Right atrium auricular region (tissue), 2 donors: Measurements from ENCODE around the gene TTC7B. TPM values are rescaled to one million over a fixed set of nuclear protein-coding genes. Genes with fewer than 3 reads are reported as not detected.

Source experiments
- DNase-seq: peaks from one replicate; pipeline ENCODE4 v3.0.0-alpha.2; 2019; ENCODE audit warnings: low spot score
- H3K27ac ChIP-seq, 2 donors: fragments of 200-600 bp; sonication (generic); 1 replicate in 1 of 2; 2 replicates in 1 of 2; pipeline ENCODE4 v1.5.1; 2016 to 2019
- H3K27me3 ChIP-seq, 2 donors: fragments of 200-600 bp; sonication (generic); one replicate each; pipeline versions ENCODE4 v1.5.1 to v1.6.0; 2017 to 2019
- H3K36me3 ChIP-seq: fragments of 200-600 bp; sonication (generic); one replicate; pipeline ENCODE4 v1.5.1; 2016
- H3K4me1 ChIP-seq, 2 donors: fragments of 200-600 bp; sonication (generic); one replicate each; pipeline versions ENCODE4 v1.5.1 to v1.6.0; 2017 to 2019
- H3K4me3 ChIP-seq, 2 donors: fragments of 200-600 bp; sonication (generic); 1 replicate in 1 of 2; 2 replicates in 1 of 2; pipeline ENCODE4 v1.5.1; 2017 to 2019; ENCODE audit warnings: mild to moderate bottlenecking in 1 of 2, moderate library complexity in 1 of 2
- H3K9me3 ChIP-seq, 2 donors: fragments of 200-600 bp; sonication (generic); one replicate each; pipeline ENCODE4 v1.5.1; 2019
- CTCF ChIP-seq, 2 donors: fragments of 200-600 bp; sonication (generic); IDR thresholded peaks; one replicate each; pipeline ENCODE4 v1.5.1; 2019; ENCODE audit warnings: antibody characterized with exemption in 2 of 2
- total RNA-seq, 2 donors: library from RNA; depleted of rRNA; stranded (reverse); fragments of >200 nt; gene quantifications; one replicate each; pipeline ENCODE4 v1.1.0, GENCODE V29; 2016

Gene TTC7B
- total RNA-seq, 2 donors from 2014 or later, result 45.5 to 57.3 TPM

GRCh38 chr14:90644882-90645281 is 171.3 kb downstream of the TTC7B start:
- peak; percentile 68 for DNase-seq
- no peak overlapping the region for H3K4me3 ChIP-seq
- TF ChIP-seq CTCF (IDR thresholded peaks at IDR 0.05), result no peak
- peak overlapping the region in 1 of 2 donors; percentile 31 for H3K27ac ChIP-seq
- H3K9me3 ChIP-seq, result no peaks in the 10 kb centered on the region
- H3K4me1 ChIP-seq, result peaks cover 0 to 43% of the 10 kb centered on the region in 2 donors
- H3K27me3 ChIP-seq, result no peaks in the 10 kb centered on the region
- peaks cover 7% of the 10 kb centered on the region for H3K36me3 ChIP-seq

GRCh38 chr14:90643982-90644670 is 172.1 kb downstream of the TTC7B start:
- peak overlapping the region in 1 of 2 donors; percentile 31 for H3K27ac ChIP-seq
- H3K27me3 ChIP-seq, result no peaks in the 10 kb centered on the region
- no peak for DNase-seq
- no peaks in the 10 kb centered on the region for H3K9me3 ChIP-seq
- no peak for TF ChIP-seq CTCF (IDR thresholded peaks at IDR 0.05)
- H3K36me3 ChIP-seq, result peaks cover 7% of the 10 kb centered on the region
- peaks cover 0 to 43% of the 10 kb centered on the region in 2 donors for H3K4me1 ChIP-seq
- no peak overlapping the region for H3K4me3 ChIP-seq

GRCh38 chr14:90642244-90642717 is 173.9 kb downstream of the TTC7B start:
- peaks cover 0 to 43% of the 10 kb centered on the region in 2 donors for H3K4me1 ChIP-seq
- DNase-seq, result no peak
- no peak overlapping the region for H3K4me3 ChIP-seq
- H3K36me3 ChIP-seq, result peaks cover 7% of the 10 kb centered on the region
- H3K27me3 ChIP-seq, result no peaks in the 10 kb centered on the region
- H3K27ac ChIP-seq, result peak overlapping the region; percentile 49 to 77
- H3K9me3 ChIP-seq, result no peaks in the 10 kb centered on the region
- TF ChIP-seq CTCF (IDR thresholded peaks at IDR 0.05), result no peak

- H3K4me1 ChIP-seq, result peaks cover 0 to 43% of the 10 kb centered on the region in 2 donors
- no peak for TF ChIP-seq CTCF (IDR thresholded peaks at IDR 0.05)
- DNase-seq, result no peak
These were observed 174.5 kb downstream of the TTC7B start for GRCh38 chr14:90641615-90642243.

GRCh38 chr14:90641168-90641567 is 175.1 kb downstream of the TTC7B start:
- no peak overlapping the region for H3K4me3 ChIP-seq
- peak overlapping the region; percentile 49 to 77 for H3K27ac ChIP-seq
- H3K9me3 ChIP-seq, result no peaks in the 10 kb centered on the region
- DNase-seq, result no peak
- TF ChIP-seq CTCF (IDR thresholded peaks at IDR 0.05), result no peak
- H3K36me3 ChIP-seq, result peaks cover 7% of the 10 kb centered on the region
- H3K4me1 ChIP-seq, result peaks cover 0 to 42% of the 10 kb centered on the region in 2 donors
- no peaks in the 10 kb centered on the region for H3K27me3 ChIP-seq

More at GRCh38 chr14:90641615-90642243, 174.5 kb downstream of the TTC7B start:
- Histone ChIP-seq H3K27me3 (no peaks in the 10 kb centered on the region), H3K4me3 (no peak overlapping the region), H3K36me3 (peaks cover 7% of the 10 kb centered on the region), H3K9me3 (no peaks in the 10 kb centered on the region), H3K27ac (peak overlapping the region; percentile 49 to 77)
